Hepatocyte (in vitro differentiated cells): Measurements from ENCODE around the gene ITIH6.
"Not testable (repeated sequence)": the region's sequence is repeated elsewhere in the genome, so short reads cannot be mapped to it uniquely, and the experiment has no call there.

Experiments
- EZH2 ChIP-seq: fragments of 200-600 bp; sonication (generic); IDR thresholded peaks from 2 replicates; pipeline ENCODE4 v1.6.1; 2016; ENCODE audit warnings: antibody characterized with exemption, mild to moderate bottlenecking, borderline replicate concordance
- EZH2phosphoT487 ChIP-seq: fragments of 200-600 bp; sonication (generic); IDR thresholded peaks from one replicate; pipeline ENCODE4 v1.6.1; 2018; ENCODE audit warnings: antibody characterized with exemption, mild to moderate bottlenecking, low read depth, moderate library complexity; ENCODE audit not compliant: unreplicated experiment, severe bottlenecking
- TF ChIP-seq, protein P1 (sequence below): fragments of 200-600 bp; sonication (generic); IDR thresholded peaks from 2 replicates; pipeline ENCODE4 v1.5.1; 2016; ENCODE audit warnings: antibody characterized with exemption, mild to moderate bottlenecking; ENCODE audit not compliant: poor library complexity

DNA sequence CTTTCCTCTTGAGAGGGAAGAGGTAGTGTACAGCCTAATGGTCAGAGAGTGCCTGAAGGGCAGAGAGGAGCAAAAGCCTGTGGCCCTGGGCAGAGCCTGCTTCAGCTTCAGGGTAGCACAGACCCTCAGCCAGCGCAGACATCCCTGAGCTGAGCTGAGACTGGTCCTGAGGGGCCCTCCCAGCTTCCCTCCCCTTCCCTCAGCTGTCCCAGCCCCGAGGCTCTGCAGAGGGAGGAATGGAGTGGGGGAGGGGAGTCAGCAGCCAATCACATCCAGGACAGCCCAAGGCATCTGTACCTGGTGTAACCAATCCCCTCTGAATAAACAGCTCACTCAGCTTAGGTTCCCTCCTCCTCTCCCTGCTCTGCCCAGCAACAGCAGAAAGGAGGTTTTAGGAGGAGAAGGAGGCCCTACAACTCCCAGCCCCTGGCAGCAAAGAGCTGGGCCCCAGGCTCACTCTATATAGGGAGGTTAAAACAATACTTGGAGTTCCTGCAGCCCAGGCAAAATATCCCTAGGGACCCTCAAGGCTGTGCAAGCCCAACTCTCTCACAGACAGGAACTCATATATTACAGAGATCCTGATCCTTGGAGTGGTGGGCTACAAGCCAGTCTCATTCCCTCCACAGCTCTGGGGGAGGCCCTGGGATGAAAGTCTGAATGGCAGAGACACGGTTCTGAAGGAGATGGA, 43.3 kb upstream of the ITIH6 start:
- TF ChIP-seq EZH2, EZH2phosphoT487: not testable (repeated sequence)
- TF ChIP-seq, protein P1, sequence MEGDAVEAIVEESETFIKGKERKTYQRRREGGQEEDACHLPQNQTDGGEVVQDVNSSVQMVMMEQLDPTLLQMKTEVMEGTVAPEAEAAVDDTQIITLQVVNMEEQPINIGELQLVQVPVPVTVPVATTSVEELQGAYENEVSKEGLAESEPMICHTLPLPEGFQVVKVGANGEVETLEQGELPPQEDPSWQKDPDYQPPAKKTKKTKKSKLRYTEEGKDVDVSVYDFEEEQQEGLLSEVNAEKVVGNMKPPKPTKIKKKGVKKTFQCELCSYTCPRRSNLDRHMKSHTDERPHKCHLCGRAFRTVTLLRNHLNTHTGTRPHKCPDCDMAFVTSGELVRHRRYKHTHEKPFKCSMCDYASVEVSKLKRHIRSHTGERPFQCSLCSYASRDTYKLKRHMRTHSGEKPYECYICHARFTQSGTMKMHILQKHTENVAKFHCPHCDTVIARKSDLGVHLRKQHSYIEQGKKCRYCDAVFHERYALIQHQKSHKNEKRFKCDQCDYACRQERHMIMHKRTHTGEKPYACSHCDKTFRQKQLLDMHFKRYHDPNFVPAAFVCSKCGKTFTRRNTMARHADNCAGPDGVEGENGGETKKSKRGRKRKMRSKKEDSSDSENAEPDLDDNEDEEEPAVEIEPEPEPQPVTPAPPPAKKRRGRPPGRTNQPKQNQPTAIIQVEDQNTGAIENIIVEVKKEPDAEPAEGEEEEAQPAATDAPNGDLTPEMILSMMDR: not testable (repeated sequence)
